Esophagus muscularis mucosa (tissue), 4 donors: ENCODE measurements around the gene SETBP1. TPM values are rescaled to one million over a fixed set of nuclear protein-coding genes. Genes with fewer than 3 reads are reported as not detected.

Experiments
- DNase-seq: peaks from one replicate; pipeline ENCODE4 v3.0.0-alpha.2; 2017; ENCODE audit errors: extremely low spot score
- H3K27ac ChIP-seq, 4 donors: fragments of 200-600 bp; sonication (generic); replicated peaks in 1 of 4; 1 replicate in 3 of 4; 2 replicates in 1 of 4; pipeline ENCODE4 v1.5.1; 2016 to 2019; ENCODE audit warnings: mild to moderate bottlenecking in 1 of 4
- H3K27me3 ChIP-seq, 4 donors: fragments of 200-600 bp; sonication (generic); one replicate each; pipeline versions ENCODE4 v1.5.1 to v1.6.0; 2016 to 2019
- H3K36me3 ChIP-seq, 4 donors: fragments of 200-600 bp; sonication (generic); one replicate each; pipeline ENCODE4 v1.5.1; 2016 to 2019
- H3K4me1 ChIP-seq, 4 donors: fragments of 200-600 bp; sonication (generic); one replicate each; pipeline ENCODE4 v1.5.1; 2016 to 2019
- H3K4me3 ChIP-seq, 4 donors: fragments of 200-600 bp; sonication (generic); 1 replicate in 2 of 4; 2 replicates in 2 of 4; pipeline ENCODE4 v1.5.1; 2016 to 2019; ENCODE audit warnings: mild to moderate bottlenecking in 4 of 4, moderate library complexity in 1 of 4
- H3K9me3 ChIP-seq, 4 donors: fragments of 200-600 bp; sonication (generic); 1 replicate in 3 of 4; 2 replicates in 1 of 4; pipeline ENCODE4 v1.5.1; 2016 to 2019
- EP300 ChIP-seq: sonication (generic); formaldehyde crosslinking; IDR thresholded peaks from one replicate; pipeline ENCODE4 v1.6.1; 2017; ENCODE audit warnings: antibody characterized with exemption
- POLR2A ChIP-seq: fragments of 450-650 bp; IDR thresholded peaks from one replicate; pipeline ENCODE4 v1.6.1; 2017; ENCODE audit warnings: antibody characterized with exemption, moderate library complexity, mild to moderate bottlenecking, low read depth
- POLR2AphosphoS5 ChIP-seq, 2 donors: sonication (generic); formaldehyde crosslinking; IDR thresholded peaks; one replicate each; pipeline ENCODE4 v1.6.1; 2017; ENCODE audit warnings: antibody characterized with exemption in 2 of 2
- WGBS: methylation state at CpG from one replicate; pipeline ENCODE4 v1.1.5; 2018; 5-methylcytosine and 5-hydroxymethylcytosine counted together
- intact Hi-C: fragments of 100-400 bp; cut with DNase I; formaldehyde crosslinking; loops from one replicate; pipeline ENCODE4 v1.15.1; 2023
- small RNA-seq, 3 donors: library from RNA; depleted of rRNA; stranded (forward); fragments of <200 nt; gene quantifications; one replicate each; pipeline ENCODE3, GENCODE V24; 2016
- total RNA-seq, 4 donors: library from RNA; depleted of rRNA; stranded (reverse); fragments of >200 nt; gene quantifications; one replicate each; pipeline versions ENCODE4 v1.1.0 to v1.2.1, GENCODE V29; 2016
- TF ChIP-seq, protein P1 (sequence below), 3 experiments: fragments of 200-600 bp in 2 of 3; fragments of 450-650 bp in 1 of 3; sonication (generic) in 2 of 3; IDR thresholded peaks; one replicate each; pipeline ENCODE4 v1.5.1; 2017 to 2019; ENCODE audit warnings: antibody characterized with exemption in 3 of 3, mild to moderate bottlenecking in 2 of 3, moderate library complexity in 1 of 3

The SETBP1 gene
- total RNA-seq, 4 donors from 2014 or later: 40.9 to 86.5 (median 65.1) TPM

GRCh38 chr18:45111502-45111848, 430.8 kb downstream of the SETBP1 start:
- Histone ChIP-seq H3K27me3 (no peaks in the 10 kb centered on the region), H3K36me3 (no peaks in the 10 kb centered on the region), H3K4me1 (peaks cover 0 to 19% (median 7%) of the 10 kb centered on the region in 4 donors), H3K27ac (peak overlapping the region in 2 of 4 donors; percentile 35 to 59), H3K9me3 (no peaks in the 10 kb centered on the region), H3K4me3 (no peak overlapping the region)
- WGBS: 70% methylated on average over 1 of the region's 1 CpG
- DNase-seq: no peak
- intact Hi-C loops: no loop called here
- TF ChIP-seq, protein P1, sequence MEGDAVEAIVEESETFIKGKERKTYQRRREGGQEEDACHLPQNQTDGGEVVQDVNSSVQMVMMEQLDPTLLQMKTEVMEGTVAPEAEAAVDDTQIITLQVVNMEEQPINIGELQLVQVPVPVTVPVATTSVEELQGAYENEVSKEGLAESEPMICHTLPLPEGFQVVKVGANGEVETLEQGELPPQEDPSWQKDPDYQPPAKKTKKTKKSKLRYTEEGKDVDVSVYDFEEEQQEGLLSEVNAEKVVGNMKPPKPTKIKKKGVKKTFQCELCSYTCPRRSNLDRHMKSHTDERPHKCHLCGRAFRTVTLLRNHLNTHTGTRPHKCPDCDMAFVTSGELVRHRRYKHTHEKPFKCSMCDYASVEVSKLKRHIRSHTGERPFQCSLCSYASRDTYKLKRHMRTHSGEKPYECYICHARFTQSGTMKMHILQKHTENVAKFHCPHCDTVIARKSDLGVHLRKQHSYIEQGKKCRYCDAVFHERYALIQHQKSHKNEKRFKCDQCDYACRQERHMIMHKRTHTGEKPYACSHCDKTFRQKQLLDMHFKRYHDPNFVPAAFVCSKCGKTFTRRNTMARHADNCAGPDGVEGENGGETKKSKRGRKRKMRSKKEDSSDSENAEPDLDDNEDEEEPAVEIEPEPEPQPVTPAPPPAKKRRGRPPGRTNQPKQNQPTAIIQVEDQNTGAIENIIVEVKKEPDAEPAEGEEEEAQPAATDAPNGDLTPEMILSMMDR (IDR thresholded peaks at IDR 0.05): no peak
- TF ChIP-seq POLR2A (no peak), POLR2AphosphoS5 (IDR thresholded peaks at IDR 0.05) (no peak), EP300 (no peak)

DNA sequence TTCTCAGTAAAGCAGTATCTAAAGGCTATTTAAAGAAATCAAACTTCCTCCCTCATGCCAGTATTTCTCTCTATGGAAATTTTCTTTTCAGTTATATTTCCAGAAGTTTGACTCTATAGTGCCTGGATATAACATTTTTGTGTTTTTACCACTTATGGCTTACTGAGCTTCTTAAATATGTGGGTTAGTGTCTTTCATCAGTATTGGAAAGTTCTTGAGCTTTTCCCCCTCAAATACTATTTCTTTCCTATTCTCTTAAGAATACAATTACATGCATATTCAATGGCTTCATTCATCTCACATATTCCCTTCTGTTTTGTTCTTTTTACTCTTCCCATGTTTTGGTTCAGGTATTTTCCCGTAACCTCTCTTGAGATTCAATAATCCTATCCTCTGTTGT, 432.0 kb downstream of the SETBP1 start:
- TF ChIP-seq, protein P1 (IDR thresholded peaks at IDR 0.05): no peak
- no peak overlapping the region for H3K27ac ChIP-seq
- intact Hi-C loops: no loop called here
- H3K4me3 ChIP-seq: no peak overlapping the region
- no peaks in the 10 kb centered on the region for H3K27me3 ChIP-seq
- WGBS: 100% methylated on average over 1 of the region's 1 CpG
- no peaks in the 10 kb centered on the region for H3K9me3 ChIP-seq
- H3K4me1 ChIP-seq: peaks cover 0 to 19% (median 7%) of the 10 kb centered on the region in 4 donors
- DNase-seq: no peak
- H3K36me3 ChIP-seq: no peaks in the 10 kb centered on the region

DNA sequence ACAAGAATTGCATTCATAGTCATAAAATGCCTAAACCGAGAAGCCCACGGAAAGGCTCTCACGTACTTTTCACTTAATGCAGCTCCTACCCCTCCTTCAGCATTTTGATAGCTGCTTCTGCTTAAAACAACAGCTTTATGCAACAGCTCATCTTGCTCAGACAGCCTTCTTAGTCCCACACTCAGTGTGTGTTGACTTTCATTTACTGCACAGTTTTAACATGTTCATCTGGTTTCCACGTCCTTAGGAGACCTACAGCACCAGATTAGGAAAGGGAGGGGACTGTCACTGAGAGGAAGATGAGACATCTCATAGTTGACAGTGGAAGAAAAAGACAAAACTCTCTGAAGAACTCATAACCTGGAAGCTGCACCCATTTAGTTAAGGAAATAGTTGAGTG, 435.4 kb downstream of the SETBP1 start:
- Histone ChIP-seq H3K36me3 (no peaks in the 10 kb centered on the region), H3K27me3 (no peaks in the 10 kb centered on the region), H3K4me1 (peaks cover 0 to 4% (median 1%) of the 10 kb centered on the region in 4 donors), H3K9me3 (no peaks in the 10 kb centered on the region), H3K27ac (no peak overlapping the region), H3K4me3 (no peak overlapping the region)
- DNase-seq: no peak
- intact Hi-C loops: no loop called here
- TF ChIP-seq, protein P1 (IDR thresholded peaks at IDR 0.05): no peak
- 86% methylated on average over 4 of the region's 4 CpGs for WGBS

Small RNA genes lying within 50 kb of the gene (small RNA-seq; reads per million reads assigned to genes)
- 0 reads per million in 3 donors for gene MIR4319
